GM21423 (cell line): ENCODE results near the gene RREB1.

Experiments used
- ATAC-seq: cut with Tn5 transposase; IDR thresholded peaks from one replicate; pipeline ENCODE4 v1.9.1; 2021; ENCODE audit warnings: mild to moderate bottlenecking, moderate library complexity; ENCODE audit not compliant: unreplicated experiment

Gene RREB1

DNA sequence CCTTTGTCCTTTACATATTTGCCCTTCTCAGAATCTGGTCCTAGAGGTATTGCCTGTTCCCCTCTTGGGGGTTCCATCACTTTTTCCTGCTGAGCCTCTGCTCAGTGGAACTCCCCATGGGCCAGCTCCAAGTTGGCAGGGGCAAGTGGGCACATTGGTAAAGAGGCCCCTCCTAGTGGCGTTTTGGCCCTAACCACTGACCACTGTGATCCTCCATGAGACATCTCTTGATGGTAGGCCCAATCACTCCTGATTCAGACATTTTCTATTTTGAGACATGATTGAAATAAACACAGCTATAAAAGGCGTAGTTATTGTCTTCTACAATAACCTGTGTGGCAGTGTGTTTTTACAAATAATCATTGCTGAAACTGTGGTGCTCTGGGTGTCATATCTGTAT is 83.0 kb downstream of the RREB1 start:
- ATAC-seq: no peak

DNA sequence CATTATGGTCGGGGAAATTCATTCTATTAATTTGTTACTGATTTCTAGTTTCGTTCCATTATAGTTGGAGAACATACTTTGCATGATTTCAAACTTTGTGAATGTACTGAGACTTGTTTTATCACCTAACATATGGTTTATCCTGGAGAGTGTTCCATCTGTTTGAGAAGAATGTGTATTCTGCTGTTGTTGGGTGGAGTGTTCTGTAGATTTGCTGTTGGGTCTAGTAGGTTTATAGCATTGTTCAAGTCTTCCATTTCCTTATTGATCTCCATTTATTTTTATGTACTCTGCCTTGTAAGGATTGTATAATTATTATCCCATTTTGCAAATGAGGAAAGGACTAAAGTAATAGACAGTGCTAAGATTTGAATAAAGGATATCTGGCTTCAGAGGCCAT is 85.4 kb downstream of the RREB1 start:
- ATAC-seq: no peak

DNA sequence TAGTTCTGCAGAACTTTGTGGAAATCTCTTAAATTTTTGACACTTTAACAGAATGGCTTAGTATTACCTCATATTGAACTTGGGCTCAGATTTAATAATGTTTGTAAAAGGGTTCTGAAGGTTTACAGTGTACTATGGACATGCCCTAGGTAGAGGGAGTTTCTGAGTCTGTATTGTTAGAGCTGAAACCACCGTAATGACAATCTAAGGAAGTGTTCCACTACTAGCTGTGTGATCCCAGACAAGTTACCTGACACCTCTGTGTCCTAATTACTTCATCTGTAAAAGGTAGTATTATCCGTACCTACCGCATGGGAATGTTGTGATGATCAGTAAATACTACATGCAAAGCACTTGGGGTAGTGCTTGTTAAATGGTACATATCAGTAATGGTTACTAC is 86.9 kb downstream of the RREB1 start:
- ATAC-seq: no peak

DNA sequence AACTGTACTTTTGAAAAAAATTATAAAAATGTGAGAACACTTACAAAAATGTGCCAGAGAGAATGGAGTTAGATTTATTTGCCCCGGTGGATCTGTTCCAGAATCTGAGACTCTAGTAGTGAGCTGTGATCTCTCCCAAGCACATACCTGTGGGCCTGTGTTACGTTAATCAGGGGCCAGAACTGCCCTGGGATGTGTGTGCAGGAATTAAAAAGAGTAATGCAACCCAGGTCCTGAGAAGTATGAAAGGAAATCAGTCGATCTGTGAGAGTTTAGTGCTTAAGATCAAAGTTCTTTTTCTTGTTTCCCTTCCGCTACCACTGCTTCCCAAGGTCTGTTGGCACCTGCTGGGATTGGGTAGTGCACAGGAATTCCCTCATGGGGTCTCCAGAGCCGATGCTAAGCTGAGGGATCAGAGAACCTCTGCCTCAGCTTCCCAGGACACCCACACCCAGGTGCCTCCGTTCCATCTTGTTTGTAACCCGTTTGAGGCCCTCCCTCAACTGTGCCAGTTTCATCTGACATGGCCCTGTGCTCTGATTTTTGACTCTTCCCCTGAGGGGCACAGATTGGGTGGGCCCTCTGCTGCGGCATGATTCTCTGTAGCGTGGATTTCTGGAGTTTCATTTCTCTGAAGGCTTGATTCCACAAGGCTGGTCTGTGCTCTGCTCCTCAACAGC is 87.7 kb downstream of the RREB1 start:
- ATAC-seq: no peak

DNA sequence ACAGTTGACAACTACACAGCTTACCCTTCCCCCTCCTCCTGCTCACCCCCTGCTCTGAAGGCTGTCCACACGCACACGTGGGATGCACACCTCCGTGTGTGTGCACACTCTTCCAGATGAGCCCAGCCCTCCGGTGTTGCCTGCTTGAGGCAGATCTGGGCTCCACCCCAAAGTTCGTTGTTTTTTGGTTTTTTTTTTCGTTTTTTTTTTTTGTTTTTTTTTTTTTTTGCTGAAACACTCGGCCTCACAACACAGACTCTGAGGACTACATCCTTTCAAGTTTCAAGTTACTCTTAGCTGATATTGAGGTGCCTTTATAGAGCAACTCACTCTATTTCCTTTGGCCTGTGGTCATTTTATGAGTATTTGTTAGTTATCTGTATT is 88.2 kb downstream of the RREB1 start:
- ATAC-seq: no peak

DNA sequence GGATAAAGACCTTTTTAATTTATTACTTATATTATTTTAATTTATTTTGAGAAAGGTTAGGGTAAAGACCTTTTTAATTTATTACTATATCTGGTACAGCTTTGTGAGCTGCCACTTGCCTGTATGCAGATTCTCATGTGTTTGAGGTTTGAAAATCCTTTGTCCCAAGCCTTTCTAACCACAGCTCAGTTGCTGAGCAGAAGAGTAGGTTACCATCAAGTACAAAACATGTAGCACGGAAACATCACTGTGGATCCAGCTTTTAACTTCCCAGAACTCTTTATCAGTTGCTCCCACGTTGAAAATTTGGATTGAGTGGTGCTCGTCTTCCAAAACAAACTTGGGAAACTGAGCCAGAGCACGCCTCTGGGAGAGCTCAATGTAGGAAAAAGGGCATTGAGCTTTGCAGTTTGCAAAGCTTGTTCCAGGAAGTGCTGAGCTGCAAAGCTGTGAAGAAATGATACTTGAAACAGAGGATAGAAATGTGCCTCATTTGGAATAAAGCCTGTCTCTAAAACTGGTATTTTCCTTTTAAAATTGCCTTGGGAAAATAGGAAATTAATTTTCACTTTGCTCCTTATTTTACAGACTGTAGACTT is 89.0 kb downstream of the RREB1 start:
- ATAC-seq: no peak

GRCh38 chr6:7197747-7198146 is 90.0 kb downstream of the RREB1 start:
- ATAC-seq: no peak

DNA sequence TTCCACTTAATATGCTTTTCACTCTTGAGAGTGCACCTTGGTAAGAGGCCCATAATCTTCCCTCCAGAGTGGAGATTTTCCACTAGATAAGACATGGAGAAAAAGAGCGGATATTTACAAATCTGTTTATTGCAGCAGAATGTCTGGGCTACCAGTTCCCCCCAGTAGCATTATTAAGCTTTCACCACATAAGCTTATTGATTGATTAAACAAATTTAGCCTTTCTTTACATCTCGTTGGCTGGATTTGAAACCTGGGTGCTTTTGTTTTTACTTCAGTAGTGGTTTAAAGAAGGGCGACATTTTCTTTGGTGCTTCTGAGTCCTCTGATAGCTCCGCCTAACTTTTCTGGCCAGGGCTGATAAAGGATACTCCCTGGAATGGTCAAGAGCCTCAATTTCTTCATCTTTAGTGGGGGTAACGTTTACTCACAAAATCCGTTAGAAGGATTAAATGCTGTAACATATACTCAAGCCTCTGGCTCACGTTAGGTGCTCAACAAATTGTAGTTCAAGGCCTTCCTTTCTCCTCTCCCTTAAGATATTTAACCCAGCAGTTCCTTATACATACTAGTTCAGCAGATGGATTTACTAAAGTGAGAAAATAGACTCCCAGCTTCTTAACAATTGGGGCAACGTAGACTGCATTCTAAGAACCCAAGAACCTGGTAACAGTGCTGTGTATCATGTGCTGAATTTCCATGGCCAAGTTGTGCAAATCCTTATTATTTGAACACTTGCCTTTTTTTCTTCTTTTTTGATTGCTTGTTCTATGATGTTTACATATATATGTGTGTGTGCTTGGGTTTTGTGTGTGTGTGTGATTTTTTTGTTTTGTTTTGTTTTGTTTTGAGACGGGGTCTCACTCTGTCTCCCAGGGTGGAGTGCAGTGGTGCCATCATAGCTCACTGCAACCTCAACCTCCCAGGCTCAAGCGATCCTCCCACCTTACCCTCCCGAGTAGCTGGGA is 91.4 kb downstream of the RREB1 start:
- no peak for ATAC-seq

- no peak for ATAC-seq
These were observed 93.1 kb downstream of the RREB1 start for GRCh38 chr6:7200598-7201443.

GRCh38 chr6:7201444-7201731 is 93.6 kb downstream of the RREB1 start:
- no peak for ATAC-seq

DNA sequence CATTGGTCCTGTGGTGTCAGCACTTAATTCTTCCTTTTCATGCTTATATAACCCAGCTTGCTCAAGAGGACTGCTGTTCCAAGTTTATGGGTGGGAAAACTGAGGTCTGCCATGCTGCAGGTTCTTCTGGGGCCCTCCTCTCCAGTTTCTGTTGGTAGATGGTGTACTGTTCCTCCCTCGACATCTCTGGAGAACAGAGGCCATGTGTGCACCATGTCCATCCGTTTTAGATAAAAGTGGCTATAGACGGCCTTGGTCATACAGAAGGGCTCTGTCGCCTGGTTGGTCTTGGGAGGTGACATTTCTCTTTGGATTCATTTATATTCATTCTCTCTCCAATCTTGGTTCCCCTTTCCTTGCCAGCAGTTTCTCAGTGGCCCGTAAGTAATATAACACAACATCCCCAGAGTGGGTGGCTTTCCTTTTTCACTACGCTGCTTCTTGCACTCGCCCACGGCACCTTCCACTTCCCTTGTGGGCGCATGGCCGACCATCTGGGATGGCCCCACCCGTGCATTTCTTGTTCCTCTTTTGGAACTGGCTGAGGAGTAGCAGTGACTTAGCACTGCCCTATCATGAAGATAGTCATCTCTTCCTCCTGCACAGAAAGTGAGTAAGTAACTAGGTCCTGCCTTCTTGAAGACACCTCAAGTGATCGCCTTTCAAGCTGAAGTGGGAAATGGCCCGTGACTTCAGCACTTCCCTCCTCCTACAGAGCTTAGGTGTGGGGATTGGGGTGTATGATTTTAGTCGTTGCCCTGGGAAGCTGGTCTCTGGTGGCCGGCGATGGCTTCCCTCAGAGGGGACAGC is 94.2 kb downstream of the RREB1 start:
- ATAC-seq: peak; percentile 91

- ATAC-seq: no peak
These were observed 95.2 kb downstream of the RREB1 start for GRCh38 chr6:7202950-7203349.

DNA sequence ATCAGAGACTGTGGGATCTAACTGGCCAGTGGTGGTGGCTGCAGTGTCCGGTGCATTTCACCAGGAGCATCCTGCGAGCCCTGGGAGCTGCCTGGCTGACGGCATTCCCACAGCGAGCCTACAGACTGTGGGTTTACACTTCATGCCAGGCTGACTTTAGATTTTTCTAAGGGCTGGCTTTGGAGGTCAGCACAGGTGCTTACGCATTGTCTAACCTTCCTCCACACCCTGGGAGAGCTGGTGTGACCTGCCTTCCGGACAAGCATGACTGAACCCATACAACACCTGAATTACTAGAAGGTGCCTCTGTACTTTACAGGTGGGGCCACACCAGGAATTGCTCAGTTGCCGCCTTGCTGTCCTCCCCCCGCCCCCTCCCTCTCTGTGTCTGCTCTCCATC is 96.2 kb downstream of the RREB1 start:
- no peak for ATAC-seq

DNA sequence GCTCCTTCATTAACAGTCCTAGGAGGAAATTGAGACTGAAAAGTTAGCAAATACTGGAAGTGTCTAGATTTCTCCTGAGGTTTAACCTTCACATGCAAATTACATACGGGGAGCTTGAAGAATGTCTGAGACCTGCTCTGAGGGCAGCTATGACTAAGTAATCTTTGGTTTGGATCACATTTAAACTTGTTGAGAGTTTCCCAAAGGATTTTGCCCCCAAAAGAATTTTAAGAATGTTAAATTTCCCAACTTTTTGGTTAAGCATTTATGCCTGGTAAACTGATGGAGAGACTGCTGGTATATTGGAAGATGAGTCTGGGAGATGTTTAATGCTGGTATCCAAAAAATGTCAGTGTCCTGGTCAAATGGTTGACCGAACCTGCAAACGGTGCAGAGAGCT is 97.0 kb downstream of the RREB1 start:
- ATAC-seq: no peak

DNA sequence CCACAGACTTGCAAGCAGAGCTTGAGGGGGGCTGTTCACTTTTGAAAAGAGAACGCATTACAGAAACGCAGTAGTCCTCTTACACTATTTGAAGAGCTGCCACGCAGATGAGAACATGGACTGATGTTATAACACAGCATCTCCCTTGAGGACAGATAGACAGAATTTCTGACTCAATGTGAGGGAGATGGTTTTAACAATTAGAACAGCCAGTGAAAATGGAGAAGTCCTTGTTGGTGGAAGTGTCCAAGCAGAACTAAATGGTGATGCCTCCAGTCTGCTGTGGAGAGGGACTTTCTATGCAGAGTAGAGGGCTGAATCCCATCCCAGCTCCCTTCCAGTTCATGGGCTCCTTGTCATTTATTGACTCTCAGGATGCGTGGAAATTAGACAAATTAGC is 100.0 kb downstream of the RREB1 start:
- no peak for ATAC-seq

- ATAC-seq: no peak
These were observed 105.7 kb downstream of the RREB1 start for GRCh38 chr6:7213416-7213815.

GRCh38 chr6:7214468-7214867 is 106.7 kb downstream of the RREB1 start:
- ATAC-seq: no peak

- ATAC-seq: no peak
These were observed 107.4 kb downstream of the RREB1 start for GRCh38 chr6:7215131-7215530.

GRCh38 chr6:7215798-7216231 is 108.1 kb downstream of the RREB1 start:
- peak; percentile 86 for ATAC-seq

DNA sequence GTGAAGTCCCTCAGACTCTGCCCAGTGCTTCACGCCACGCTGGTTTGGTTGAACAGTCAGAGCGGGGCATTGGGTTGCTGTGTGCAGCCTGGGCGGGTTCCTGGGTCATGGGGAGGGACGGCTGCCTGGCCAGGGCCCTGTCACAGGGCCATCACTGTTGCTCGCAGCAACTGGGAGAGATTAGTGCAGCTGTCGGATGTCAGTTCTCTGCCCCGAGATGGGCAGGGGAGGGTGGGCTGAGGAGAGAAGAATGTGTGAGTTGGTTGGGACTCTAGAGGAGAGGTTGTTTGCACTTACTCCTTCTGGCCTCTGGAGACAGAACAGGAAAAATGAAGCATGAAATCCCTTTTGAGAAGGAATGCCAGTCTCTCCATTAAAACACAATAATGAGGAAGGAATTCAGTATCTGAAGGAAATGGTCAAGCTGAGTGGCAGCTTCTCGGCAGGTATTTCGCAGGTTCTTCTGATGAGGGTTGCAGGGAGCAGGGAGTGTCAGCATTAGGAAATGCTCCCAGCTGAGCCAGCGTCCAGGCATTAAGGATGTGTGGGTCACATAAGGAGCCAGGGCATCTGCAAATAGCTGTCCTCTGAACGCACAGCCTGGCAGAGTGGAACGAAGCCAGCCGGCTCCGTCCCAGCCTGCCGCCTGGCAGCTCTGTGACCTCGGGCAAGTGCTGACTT is 109.3 kb downstream of the RREB1 start:
- ATAC-seq: no peak
